Endothelial cell of hepatic sinusoid (primary cell): Measurements from ENCODE around the gene C2orf92.

Experiments used
- in situ Hi-C: cut with HindIII; loops from 2 replicates; pipeline ENCODE4 v1.10.0; 2017; ENCODE audit warnings: low sequenced_read_pairs

The C2orf92 gene

DNA sequence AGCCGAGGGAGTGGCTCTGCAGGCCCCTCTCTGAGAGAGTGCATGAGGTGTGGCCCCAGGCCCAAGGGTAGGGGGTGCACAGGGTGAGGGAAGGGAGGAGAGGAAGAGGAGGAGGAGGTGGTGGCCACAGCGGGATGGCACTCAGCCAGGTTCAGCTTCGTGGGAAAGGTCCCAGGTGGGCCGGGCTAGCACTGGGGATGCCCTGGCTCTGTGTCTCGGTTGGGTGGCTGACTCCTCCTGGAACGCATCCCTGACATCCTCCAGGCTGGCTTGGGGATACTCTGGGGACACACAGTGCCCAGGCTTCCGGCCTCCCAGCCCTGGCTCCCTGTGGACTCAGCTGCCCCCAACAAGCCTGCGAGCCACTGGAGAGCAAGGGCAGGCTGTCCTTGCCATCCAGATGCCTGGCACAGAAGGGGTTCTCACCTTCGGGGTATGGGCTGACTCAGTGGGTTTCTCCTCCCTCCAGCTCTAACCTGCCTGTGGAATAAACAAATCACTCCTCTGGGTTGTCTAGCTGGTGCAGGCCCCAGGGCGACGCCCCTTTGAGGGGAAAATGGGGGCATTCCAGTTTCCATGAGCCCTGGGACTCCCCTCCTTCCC is 43.3 kb downstream of the C2orf92 start:
- in situ Hi-C loops = no loop called here

DNA sequence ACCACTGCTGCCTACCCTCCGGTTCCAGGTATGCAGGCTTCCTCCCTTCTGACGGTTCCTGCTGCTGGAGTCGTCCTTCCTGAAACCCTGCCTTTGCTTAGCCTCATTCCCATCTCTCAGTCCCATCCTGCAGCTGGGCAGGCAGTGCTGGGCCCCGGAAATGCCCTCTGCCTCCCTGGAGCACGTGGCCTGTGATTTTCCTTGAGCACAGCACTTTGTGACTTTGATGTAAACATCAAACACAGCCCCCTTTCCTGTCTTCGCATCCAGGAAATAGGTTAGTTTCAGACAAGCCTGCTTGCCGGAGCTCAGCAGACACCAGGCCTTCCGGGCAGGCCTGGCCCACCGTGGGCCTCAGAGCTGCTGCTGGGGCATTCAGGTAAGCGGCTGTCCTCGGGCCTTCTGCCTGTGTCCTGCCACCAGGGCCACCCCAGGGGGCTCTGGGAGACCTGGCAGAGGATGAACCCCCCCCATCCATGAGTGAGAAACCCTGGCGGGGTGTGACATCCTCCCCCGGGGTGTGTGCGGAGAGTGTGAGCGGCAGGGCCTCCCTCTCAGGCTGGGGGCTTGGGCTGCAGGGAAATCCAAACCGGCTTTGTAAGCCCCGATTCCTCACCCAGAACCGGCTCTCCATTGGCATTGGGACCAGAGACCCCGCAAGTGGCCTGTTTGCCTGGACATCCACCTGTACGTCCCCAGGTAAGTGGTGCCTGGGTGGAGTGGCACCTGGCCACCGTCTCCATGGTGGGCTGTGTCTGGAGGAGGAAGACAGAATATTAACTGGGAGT is 44.0 kb downstream of the C2orf92 start, which contains the start of gene ZAP70:
TSS of gene ZAP70 (plus strand) at position 281 of the 788 bp plus-strand sequence. CDS start 10,461 bp downstream, outside the sequence.
- in situ Hi-C loops = no loop called here

DNA sequence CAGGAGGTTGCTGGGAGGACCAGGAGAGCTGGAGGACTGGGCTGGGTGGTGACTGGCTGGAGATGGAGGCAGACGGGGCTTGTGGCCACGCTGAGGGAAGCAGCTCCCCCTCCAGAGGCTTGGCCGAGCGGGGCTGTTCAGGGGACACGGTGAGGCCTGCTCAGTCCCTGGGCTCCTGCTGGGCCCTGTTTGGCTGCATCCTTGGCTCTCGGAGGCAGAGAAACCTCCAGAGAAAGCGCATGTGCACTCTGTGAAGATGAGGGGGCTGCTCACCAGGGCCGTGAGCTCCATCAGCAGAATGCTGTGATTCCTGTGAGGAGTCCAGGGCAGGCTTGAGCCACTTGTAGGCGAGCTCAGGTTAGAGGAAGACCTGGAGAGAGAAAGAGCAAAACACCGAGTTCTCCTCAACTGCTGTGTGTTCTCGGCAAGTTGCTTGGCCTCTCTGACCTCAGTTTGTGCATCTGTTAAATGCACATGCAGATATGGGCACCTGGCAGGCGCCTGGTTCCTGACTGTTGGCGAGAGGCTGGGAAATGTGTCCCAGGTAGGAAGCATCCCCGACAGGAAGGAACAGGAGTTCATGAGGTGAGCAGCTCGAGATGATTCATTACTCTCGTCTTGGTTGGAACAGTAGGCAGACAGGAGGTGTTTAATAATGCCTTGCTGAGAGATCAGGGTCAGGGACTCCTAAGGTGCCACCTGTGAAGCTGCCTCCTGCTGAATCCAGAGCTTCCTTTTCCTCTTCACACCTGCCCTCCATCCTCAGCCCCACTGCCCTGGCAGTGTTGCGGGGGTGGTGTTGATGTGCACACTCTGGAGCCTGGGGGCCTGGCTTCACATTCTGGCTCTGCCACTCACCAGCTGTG is 44.8 kb downstream of the C2orf92 start:
- in situ Hi-C loops = no loop called here

DNA sequence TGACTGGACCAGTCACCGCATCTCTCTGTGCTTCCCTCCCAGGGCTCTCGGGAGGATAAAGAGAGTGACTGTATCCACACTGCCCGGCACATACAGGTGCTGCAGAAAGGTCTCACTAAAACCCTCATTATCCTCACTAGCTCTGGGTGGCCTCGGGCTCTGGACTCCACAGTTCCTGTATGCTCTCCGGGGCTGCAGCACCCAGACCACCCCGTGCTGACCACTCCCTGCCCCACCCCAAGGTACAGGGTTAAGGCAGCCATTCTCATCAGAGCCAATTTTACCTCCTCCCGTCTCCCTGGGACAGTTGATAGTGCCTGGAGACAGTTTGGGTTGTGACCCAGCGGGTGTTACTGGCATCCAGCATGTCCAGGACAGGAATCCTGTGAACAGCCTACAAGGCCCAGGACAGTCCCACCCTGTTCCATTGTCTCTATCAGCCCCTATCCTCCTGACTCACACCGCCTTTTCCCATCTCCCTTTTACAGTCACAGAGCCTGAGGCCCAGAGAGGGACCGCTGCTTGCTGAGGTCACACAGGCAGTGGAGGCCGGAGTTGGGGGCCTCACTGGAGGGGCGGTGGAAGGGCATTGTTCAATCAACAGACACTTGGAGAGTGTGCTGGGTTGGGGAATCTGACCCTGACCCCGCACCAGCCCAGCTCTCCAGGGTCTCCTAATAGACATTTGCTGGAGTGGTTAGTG is 45.6 kb downstream of the C2orf92 start:
- in situ Hi-C loops = no loop called here

DNA sequence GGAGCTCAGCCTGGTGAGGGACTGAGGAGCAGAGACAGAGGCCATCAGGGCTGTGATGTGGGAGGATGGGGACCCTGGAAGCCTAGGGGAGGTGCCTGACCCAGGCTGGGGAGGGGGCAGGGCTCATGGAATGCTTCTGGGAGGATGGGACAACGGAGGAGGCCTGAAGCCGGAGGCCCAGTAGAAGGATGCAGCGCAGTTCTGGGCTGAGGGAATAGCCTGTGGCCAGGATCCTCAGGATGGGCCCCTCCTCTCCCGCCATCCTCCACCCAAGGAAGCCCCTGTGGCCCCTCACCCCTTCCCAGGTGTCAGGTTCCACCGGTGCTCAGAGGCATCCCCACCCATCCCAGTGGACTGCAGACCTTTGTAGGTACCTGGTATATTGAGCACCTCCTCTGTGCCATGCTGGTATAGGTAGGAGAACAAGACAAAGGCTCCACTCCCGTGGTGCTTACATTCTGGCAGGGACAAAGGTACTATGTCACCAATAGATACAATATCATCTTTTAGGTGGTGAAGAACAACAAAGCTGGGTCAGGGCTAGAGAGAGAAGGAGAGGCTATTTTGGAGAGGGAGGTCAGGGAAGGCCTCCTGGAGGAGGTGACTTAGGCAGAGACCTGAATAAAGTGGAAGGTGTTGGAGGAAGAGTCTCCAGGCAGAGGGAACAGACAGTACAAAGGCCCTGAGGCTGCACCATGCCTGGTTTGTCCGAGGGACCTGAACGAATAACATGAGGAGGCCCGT is 46.6 kb downstream of the C2orf92 start:
- in situ Hi-C loops = no loop called here

DNA sequence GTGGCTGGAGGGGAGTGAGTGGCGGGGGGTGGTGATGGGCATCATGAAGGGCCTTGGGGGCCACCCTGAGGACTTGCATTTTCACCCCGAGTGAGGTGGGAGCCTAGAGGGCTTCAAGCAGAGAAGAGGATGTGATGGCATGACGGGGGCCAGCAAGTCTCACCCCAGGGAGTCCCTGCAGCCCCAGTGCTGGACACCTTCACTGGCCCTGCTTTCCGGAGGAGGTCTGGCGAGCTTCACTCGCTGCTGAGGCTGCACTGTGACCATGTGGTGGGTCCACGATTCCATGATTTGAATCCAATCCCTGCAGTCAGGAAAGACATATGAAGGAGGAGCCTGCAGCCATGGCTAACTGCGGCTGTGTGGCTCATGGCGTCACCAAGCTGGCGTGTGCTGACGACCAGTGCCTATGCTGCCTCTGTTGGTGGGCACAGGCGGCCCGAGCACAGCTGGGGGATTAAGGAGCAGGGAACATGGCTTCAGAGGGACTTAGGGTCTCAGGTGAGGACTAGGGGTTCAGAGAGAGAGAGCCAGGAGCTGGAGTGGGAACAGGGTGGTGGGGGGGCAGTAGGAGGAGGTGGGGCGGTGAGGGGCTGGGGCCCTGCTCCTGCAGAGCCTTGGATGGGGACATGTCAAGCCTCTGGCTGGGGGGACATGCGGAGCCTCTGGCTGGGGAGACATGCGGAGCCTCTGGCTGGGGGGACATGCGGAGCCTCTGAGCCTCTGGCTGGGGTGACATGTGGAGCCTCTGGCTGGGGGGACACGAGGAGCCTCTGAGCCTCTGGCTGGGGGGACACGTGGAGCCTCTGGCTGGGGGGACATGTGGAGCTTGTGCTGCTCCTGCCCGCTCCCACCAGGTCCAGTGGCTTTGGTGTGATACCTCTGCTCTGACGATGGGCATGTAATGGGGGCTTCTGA is 47.4 kb downstream of the C2orf92 start:
- in situ Hi-C loops = no loop called here

DNA sequence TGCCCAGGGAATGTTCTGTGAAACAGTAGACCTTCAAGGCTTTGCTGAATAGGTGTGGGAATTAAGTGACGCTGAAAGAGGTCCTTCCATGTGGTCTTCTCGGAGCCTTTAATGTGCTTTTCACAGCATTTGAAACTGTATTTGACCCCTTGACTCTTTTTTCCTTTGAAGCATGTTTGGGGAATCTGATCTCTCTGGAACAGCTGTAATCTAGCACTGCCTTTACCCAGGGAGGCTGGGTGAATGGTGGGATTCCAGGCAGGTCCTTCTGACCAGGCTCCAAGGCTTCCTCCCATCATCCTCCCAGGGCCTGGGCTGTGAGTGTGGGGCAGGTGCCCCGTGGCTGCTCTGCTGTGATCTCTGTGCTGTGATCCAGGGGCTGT is 48.1 kb downstream of the C2orf92 start:
- in situ Hi-C loops = no loop called here

DNA sequence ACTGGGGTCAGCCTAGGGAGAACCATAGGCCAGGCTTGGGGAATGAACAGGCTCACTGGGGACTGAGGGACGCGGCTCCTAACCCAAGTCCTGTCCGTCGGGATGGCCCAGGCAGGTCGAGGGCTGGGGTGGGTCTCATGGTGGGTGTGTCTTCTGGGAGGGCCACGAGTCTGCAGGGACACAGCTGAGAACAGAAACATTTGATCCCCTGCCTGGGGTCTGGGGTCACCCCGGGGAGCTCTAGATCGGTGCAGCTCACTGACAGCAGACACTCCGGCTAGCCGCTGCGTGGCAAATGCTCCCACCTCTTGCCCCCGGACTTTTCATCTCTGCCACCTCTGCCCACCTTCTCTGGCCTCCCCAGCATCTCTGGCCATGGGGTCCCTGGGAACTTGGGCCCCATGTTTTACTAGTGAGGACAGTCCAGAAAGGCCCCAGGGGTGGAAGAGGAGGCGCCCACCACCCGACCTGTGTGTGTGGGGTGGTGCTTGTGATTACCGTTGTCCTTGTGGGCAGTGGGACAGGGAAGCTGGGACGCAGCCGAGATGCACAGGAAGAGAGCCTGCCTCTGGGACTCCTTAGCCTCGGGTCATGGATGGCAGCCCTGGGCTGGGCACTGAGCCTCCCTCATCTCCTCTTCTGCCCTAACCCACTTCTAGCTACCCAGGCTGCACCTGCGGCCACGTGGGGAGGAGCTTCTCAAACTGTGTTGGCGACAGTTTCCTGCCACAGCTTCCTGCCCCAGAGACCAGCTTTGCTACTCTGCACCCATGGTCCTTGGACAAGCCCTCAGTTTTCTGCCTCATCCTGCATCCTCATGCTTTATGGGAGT is 48.8 kb downstream of the C2orf92 start:
- in situ Hi-C loops = no loop called here

DNA sequence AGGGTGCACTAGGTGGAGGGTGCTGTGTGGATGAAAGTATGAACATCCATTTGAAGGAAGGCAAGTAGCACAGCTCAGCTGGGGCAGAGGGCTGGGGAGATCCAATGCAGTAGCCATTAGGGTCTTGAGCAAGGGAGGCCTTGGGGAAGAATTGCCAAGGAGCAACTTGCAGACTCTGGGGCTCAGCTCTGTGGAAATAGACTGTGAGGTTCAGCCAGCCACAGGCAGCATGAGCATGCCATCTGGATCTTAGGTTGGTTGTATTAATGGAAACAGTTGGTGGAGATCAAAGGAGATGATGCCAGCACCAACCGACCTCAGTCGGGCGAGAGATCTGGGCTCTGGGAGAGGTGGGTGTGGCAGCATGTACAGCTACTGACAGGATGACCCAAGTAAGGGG is 49.4 kb downstream of the C2orf92 start:
- in situ Hi-C loops = no loop called here

DNA sequence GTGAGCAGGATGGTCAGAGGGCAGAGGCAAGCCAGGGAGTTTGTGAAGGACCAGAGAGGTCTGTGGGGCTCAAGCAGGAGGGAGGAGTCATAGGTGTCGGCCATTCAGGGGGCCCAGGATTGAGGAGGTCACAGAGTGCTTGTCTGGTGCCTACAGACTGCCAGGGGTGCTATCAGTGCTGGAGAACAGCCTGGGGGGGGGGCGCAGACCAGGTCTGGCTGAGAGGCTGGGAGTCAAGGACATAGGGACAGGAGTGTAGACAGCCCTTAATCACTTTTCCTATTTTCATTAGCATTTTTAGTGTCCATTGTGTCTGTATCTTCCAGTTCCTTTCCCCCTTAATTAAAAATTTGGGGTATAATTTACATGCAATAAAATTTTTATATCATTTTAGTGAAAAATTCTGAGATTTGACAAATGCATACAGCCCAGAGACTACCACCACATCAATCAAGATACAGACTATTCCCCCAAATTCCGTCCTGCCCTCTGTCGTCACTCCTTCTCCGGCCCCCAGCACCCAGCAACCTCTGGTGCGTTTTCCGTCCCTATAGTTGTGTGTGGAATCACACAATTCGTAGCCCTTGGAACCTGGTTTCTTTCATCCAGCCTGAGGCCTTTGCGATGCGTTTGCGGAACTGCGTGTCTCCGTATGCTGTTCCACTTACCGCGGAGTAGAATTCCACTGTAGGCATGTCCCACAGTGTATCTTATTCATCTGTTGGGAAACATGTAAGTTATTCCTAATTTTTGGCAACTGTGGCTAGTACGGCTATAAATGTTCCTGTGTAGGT is 50.0 kb downstream of the C2orf92 start:
- in situ Hi-C loops = no loop called here

DNA sequence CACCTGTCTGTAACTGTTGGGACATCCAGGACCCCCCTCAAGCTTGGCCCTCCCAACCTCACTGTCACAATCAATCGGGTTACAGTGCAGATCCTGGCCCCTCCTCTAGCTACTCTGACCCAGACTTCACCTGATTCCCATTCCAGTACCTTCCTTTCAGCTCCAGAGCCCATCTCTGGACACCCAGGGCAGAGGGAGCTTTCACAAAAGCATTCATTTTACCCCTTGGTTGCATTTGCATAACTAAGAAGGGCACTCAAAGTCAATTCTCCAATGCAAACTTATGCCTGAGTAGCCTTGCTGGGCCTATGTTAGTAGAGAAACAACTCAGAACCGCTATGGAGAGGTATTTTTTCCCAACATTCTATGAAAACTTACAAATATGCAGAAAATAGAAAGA is 51.2 kb downstream of the C2orf92 start:
- in situ Hi-C loops = no loop called here

DNA sequence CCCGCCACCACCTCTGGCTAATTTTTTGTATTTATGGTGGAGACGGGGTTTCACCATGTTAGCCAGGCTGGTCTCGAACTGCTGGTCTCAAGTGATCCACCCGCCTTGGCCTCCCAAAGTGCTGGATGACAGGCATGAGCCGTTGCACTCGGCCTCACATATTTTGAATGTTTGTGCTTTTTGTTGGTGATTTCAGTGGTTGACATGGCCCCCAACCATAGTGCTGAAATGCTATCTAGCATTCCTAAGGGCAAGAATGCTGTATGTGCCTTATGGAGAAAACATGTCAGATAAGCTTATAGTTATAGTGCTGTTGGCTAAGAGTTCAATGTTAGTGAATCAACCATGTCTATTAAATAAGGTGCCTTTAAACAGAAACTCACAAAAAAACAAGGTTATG is 52.7 kb downstream of the C2orf92 start:
- in situ Hi-C loops = no loop called here

DNA sequence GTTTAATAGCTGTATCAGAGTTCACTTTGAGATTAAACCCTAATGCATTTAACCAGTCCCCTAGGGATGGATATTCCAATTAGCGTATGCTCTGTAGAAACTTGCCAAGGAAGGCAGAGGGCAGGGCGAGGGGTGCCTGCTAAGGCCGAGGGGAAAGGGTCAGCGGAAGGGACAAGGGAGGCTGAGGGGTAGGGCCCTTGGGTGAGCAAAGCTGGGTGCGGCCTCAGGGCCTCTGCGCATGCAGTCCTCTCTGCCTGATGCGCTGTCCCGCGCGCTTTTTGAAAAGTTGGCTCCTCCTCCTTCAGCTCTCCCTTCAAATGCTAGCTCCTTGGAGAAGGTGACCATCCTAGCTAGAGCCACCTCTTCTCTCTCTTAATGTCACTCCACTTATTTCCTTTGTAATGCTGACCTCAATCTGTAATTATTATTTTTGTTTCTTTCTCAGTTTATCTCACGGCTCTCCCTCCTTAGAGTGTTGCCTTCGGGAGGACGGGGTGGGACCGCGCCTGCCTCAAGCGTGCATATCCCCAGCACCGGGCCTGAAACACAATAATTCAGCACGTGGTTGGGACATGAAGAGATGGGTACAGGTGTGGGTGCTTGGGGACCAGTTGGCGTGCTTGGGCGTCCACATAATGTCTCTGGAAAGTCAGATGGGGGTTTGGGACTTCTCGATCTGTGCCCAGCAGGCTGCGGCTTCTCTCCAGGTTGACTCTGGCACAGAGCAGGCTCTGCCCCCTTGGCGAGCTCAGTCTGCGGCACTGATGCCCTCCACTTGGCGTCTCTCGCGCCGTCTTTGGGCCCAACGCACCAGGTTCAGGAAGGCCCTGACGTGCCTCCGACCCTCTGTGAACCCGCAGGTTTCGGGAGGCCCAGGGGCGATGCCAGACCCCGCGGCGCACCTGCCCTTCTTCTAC is 53.9 kb downstream of the C2orf92 start:
- in situ Hi-C loops = no loop called here

DNA sequence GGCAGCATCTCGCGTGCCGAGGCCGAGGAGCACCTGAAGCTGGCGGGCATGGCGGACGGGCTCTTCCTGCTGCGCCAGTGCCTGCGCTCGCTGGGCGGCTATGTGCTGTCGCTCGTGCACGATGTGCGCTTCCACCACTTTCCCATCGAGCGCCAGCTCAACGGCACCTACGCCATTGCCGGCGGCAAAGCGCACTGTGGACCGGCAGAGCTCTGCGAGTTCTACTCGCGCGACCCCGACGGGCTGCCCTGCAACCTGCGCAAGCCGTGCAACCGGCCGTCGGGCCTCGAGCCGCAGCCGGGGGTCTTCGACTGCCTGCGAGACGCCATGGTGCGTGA is 54.5 kb downstream of the C2orf92 start:
- in situ Hi-C loops = no loop called here

DNA sequence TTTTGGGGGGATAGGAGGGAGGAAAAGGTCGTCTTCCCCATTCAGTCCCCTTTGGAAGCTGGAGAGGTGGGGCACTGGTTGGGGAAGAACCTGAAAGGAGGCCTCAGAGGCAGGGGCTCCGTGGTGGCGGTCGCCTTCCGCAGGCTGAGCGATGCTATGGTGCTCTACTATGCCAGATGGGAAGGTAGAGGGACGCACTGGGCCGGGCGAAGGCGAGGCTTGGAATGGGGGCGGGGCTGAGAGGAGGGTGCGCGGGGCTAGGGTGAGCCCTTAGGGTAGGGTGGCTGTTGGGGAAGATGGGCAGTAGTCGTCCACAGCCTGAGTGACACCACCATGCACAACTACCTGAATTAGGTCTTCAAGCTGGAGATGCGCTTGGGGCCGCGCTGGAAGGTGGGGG is 55.0 kb downstream of the C2orf92 start:
- in situ Hi-C loops = no loop called here

DNA sequence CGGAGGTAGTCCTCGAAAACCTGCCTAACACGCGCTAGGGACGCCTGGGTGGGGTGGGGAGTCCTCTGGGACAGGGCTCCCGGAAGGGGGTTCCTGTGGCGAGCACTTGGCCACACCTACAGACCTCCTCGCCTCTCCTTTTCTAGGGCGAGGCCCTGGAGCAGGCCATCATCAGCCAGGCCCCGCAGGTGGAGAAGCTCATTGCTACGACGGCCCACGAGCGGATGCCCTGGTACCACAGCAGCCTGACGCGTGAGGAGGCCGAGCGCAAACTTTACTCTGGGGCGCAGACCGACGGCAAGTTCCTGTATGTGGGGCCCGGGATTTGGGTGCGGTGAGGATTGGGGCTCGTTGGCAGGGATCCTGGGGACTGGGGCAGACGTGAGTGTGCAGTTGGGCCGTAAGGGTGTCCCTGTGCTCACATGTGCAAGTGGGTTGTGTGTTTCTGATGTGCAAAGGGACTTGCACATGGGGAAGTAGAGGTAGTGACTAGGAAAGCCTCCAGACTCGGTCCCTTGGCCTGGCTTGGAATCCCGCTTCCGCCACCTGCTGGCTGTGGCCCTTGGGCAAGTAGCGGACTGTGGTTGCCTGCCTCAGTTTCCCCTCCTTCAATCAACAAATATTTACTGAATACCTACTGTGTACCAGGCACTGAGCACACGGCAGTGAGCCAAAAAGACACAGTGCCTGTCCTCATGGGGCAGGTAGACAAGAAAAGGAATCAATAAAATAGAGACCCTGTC is 55.6 kb downstream of the C2orf92 start:
- in situ Hi-C loops = no loop called here
